GM18526 (cell line): Measurements from ENCODE around the gene RER1.

ENCODE experiments used
- POLR2A ChIP-seq: IDR thresholded peaks from 3 replicates; pipeline ENCODE4 v1.6.1; 2011; ENCODE audit not compliant: insufficient read length; ENCODE audit errors: extremely low read depth

Gene RER1

DNA sequence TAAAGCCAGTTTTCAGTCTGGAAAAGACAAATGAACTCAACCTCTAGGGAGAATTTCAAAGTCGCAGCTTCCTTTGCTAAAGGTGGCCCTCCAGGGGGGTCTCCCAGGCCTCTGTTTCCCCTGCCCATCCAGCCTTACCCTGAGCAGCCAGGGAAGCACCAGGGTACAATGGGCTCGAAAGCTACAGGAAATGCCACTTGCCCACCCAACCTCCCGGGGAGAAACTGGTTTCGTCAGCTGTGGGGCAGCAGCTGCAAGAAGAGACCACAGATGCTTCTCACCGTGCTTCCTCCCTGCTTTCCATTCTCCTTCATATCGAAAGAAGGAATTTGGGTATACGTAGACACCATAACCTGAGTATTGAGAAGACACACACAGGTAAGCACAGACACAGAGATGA lies 2.0 kb upstream of the RER1 start:
- TF ChIP-seq POLR2A, result no peak

DNA sequence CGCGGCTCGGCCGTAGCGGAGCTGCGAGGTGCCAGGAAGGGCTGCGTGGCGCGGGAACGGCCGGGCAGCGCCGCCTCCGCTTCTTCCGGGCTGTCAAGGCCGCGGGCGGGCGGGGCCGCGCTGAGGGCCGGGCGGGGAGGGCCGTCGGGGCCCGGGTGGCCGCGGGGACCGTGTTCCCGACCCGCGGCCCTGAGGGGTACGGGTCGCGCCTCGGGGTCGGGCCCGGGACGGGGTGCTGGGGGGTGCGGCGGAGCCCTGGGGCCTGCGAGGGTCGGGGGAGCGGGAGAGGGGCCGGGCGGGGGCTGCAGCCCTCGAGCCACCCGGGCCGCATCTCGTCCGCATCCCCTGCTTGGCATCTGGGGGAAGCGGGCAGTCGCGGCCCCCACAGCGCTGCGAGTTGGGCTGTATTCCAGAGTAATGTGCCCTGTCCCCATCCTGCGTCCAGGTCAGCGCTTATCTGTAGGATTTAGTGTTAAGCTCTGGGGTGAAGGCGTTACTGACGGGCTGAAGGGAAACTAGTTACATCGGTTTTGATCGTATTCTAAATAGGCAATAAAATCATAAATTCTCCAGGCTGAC lies 379 bp downstream of the RER1 start:
- TF ChIP-seq POLR2A, result no peak

DNA sequence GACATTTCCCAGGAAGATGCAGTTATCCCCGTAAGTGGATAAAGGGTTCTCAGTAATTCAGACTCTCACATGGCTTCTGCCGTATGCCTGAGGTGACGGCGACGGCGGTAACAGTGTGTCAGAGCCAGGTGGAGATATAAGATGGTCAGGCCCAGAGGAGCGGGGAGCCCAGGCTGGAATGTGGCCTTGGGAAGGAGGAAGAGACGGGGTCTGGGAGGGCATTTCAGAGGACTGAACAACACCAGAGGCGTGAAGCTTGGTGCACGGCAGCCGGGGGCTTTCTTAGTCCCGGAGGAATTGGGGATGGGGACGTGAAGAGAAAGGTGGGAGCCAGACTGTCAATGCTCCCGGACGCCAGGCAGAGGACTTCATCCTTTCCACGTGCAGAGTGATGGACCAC lies 1.0 kb downstream of the RER1 start:
- TF ChIP-seq POLR2A, result no peak

DNA sequence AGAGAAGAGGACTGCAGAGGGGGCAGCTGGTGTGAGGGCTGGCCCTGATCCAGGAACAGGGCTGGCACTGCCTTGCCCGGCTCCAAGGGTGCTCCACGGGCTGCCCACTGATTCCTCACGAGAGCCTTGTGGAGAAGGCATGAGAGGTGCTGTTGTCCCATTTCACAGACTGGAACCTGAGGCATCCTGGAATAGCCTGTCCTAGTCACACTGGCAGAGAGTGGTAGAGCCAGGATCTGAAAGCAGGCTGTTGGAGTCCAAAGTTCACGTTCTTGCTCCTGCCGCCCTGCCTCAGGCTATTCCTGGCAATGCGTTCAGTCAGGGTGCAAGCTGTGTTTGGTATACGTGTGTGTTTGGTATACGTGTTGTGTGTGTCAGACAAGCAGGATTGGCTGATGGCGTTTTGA lies 1.8 kb downstream of the RER1 start:
- no peak for TF ChIP-seq POLR2A

DNA sequence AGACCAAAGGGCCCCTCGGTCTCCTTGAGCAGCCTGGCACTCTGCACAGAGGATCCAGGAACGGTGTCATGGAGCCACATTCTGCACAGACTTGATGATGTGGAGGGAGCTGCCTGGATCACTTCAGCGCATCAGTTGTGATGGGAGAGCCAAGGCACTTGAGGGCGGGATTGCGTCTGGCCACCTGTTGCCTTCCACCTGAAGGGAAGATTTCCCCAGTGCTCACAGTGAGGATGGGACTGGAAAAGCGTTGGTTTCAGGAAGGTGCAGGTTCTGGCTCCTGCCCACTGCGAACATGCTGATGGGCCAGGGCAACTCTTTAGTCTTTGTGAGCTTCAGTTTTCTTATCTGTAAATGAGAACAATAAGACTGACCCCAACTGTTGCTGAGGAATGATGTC lies 2.6 kb downstream of the RER1 start:
- TF ChIP-seq POLR2A, result no peak

DNA sequence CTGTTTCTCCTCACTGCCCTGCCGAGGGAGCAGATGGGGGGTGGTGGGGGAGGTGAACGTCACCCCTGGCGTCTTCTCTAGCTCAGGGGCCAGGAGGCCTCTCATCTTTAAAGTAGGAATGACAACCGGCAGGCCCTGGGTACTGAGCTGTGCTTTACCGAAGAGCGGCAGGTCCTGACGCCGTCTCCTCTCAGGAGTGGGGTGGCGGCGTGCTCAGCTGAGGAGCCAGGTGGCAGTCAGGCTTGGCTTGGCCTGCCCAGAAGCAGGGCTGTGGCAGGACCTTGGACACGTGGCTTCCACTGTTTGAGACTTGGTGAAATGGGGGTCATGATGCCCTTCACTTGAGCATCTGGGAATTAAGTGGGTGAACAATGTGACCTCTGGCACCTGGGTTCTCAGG lies 3.1 kb downstream of the RER1 start:
- TF ChIP-seq POLR2A, result no peak

DNA sequence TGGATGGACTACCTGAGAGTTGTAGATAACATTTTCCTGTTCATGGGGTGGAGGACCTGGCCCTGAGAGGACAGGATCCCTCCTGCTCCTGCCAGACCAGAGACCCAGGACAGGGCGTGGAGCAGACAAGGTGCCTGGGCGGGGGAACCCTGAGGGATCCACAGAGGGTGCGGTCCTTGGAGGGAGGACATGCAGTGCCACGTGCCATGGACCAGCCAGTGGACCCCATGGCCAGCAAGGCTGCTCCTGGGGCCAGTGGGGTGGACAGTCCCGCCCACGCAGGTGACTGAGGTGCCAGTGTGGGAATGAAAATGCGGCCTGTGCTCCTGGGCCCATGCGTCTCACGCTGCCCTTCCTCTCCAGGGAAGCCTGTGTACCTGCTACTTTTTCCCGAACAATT lies 3.6 kb downstream of the RER1 start:
- TF ChIP-seq POLR2A, result no peak

DNA sequence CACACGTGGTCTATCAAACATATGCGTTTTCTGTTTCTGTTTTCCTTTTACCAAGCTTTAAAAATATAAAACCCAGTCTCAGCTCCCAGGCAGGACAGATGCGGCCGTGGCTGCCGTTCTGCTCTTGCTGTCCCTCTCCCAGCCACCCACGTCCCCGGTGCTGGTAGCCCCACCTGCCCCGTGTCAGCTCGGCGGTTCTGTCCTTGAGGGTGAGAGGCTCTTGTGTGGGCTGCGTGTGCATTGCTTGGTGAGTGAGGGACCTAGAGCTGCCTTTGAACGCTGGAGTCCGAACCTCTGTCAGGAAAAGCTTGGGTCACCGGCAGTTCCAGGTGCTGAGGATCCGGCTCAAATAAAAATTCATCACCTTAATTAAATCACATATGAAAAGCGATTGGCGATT lies 4.4 kb downstream of the RER1 start:
- TF ChIP-seq POLR2A, result no peak

DNA sequence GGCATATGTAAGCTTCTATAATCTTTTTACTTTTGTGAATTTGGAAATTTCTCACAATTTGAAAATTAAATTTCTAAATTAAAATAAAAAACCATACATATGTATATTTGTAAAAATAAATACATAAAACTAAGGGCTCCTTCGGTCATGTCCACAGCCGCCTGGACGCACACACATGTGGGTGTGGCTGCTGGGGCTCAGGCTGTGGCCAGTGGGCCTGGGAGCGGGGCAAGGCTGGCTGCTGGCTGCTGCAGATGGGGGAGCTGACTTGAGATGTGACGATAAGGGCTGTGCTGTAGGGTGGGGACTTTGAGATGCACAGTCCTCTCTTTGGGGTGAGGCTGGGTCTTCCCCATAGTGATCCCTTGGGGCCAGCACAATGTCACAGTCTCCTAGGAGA lies 4.8 kb downstream of the RER1 start:
- no peak for TF ChIP-seq POLR2A

DNA sequence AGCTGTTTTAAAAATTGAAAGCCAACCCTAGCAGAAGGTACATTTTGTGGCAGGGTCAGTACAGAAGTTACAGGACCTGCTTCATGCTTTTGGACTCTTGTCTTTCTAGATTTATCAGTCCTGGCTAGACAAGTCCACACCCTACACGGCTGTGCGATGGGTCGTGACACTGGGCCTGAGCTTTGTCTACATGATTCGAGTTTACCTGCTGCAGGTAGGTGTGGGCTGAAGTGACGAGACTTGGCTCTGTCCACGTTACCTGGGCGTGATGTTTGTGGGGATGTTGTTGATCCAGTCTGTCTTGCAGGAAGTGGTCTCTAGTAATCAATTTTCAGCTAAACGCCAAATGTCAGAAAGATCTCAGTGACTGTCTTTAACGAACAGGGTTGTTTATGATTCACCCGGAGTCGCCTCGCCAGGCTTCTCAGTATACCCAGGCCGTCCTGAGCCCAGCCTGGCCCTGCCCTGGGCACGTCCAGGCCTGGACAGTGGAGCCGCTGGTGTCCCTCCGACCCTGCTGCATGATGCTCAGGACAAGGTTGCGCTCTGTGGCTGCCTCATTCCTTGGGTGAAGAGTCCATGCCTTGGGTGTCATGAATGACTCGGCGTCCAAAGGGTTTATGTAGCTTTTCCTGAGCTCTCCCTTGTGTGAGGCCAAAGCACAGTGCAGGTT lies 5.5 kb downstream of the RER1 start:
- no peak for TF ChIP-seq POLR2A

DNA sequence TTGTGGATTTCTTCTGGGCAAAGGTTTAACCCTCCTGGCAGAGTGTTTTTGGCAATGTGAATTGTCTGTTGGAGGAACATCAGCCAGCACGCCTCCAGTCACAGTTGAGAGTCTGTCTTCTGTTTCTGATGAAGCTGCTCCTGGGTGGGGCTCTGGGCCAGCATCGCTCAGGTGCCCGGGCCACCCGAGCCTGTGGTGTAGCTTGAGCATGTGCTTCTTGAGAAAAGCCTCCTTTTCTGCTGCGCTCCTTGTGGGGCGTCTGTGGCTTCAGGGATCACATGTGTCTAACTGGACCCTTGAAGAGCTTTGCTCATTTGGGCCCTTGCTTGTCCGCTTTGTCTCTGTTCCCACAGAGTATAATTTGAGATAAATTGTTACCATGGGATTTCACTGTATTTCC lies 7.2 kb downstream of the RER1 start:
- TF ChIP-seq POLR2A, result no peak

DNA sequence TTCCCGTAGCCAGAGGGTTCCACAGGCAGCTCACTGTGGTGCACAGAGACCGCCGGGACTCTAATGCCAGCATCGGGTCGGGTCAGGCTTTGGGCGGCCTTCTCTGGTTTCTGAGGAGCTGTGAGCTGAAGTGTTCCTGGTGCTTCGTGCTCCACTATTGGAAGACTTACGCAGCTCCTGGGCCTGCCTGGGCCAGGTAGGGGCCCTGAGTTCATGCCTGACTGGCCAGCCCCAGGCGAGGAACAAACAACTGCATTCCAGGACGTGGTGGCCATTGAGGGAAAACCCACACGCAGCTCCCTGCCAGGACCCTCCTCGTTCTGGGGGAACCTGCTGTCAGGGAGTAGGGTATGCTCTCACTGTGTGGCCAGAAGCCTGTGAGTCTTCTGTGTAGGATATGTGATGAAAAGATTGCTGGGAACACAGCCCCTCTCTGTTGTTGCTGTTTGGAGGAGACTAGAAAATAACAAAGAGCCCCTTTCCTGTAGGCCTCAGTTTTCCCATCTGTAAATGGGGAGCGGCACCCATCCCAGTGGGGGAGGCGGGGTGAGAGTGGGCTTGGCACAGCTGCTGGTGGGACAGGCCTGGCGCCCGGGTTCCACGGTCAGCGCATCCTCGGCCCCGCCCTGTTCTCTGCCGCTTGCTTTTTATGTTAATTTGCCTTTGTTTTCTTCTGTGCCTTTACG lies 8.4 kb downstream of the RER1 start:
- TF ChIP-seq POLR2A, result no peak

DNA sequence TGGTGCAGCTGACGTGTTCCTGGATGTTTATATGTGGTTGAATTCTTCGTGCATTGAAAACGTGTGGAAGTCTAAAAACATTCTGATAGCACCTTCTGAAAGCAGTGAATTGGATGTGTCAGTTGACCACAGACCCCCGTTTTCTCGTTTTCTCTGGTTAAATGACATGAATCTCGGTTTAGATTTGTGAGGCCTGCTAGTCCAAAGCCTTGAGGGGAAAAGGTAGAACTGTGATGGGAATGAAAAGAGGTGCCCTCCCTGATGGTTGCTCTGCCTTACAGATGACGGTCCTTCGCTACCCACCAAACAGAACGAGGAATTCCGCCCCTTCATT lies 8.9 kb downstream of the RER1 start:
- no peak for TF ChIP-seq POLR2A

DNA sequence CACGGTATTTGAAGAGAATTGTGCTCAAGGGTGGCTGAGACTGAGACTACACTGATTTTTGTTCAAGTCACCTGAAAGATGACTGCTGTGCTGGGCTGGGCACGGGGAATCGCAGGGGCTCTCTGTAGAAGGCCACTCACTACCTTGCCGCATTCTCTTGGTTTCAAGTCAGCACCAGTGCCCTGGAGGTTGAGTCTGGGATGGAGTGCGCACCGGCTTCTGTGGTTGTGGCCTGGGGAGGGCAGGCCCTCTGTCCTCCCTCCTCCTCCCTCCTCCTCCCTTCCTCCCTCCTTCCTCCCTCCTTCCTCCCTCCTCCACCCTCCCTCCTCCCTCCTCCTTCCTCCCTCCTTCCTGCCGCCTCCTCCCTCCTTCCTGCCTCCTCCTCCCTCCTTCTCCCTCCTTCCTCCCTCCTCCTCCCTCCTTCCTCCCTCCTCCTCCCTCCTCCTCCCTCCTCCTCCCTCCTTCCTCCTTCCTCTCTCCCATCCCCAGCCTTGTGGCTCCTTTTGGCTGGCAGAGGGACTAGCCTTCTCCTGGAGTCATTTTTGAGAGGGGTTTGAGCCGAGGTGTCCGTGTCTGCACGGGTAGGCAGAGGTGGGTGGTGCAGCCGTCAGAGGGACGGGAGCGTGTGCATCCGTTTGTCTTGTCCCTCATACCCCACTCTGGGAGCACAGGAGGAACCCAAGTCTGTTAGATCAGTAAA lies 9.5 kb downstream of the RER1 start:
- no peak for TF ChIP-seq POLR2A

DNA sequence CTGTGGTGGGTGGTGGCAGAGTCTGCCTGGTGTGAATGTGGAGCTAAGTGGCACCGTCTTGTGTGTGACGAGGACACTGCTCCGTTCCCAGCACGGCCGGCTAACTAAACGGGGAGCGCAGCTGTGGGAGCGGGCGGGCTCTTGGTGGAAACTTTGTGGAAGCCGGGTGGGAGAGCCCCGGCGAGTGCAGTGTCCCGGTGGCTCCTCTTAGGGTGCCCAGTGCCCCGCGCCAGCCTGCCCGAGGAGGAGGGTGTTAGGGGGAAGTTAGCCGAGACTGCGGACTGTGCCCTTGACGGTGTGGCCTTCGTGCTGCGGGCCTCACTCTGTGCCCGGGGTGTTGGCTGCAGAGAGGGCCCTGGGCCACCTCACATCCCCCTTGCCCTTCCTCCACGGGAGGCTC lies 10.8 kb downstream of the RER1 start:
- TF ChIP-seq POLR2A, result no peak

DNA sequence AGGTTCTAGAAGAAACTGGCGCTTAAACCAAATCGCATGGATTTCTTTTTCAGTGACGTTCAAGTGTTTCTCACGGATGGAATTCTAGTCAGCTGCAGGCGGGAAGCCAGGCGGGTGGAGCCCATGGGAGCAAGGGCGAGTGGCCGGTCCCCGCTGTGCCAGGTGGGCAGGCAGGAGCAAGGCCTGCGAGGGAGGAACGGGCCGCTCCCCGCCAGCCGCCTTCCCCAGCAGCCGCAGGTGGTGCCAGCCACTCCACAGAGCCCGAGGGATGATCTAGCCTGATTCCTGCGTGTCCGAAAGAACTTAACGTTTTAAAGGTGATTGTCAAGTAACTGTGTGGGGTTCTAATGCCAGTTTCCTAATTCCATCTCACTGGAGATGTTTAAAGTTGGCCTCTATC lies 11.6 kb downstream of the RER1 start:
- TF ChIP-seq POLR2A, result no peak
